ENCODE measurements around the gene KLF9. TPM values are rescaled to one million over a fixed set of nuclear protein-coding genes. Genes with fewer than 3 reads are reported as not detected.

The KLF9 gene
- total RNA-seq, 1 experiment from 2014 or later, result 0.26 TPM

DNA sequence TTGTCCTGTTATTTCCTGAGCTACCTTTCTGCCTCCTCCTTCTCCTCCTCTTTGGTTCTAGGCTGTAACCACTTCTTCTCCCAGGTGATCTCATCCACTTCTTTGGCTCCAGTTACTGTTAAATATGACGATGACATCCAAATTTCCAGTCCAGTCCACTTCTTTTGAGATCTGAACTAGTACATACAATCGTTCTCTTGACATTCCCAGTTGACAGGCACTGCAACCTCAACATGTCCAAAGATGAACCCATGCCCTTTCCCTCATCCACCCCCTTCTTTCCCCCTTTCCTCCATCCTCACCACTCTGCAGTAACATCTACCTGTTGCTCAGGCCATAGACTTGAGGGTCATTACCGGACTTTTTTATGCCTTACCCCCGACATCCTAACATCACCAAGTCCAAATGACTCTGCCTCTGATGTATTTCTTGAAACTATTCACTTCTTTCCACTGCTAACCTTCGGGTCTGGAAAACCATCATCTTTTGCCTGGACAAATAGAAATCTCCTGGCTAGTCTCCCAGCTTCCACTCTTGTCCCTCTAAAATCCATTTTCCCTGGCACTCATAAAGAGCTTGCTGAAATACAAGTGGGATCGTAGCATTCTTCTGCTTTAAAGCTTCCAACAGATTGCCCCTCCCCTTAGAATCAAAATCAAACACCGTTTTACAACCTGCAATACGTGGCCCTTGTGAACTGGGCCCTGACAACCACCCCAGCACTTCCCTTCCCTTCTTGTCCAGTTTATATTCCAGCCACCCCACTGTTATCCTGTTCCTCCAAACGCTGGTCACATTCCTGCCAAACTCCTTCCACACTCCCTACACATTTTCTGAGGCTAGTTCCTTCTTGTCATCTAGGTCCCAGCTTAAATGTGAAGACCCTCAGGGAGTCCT, 31.5 kb downstream of the KLF9 start:
- no peaks in the 10 kb centered on the region for H3K4me1 ChIP-seq (ENCODE audit: insufficient read depth, low read length)
- H3K79me1 ChIP-seq (ENCODE audit: insufficient read depth, low read depth, low read length, poor library complexity, severe bottlenecking), result no peaks in the 10 kb centered on the region
- no peak overlapping the region for H2BK120ac ChIP-seq (ENCODE audit: low read depth, low read length, poor library complexity, severe bottlenecking)
- DNase-seq, result no peak
- no peaks in the 10 kb centered on the region for H4K20me1 ChIP-seq (ENCODE audit: control insufficient read depth, insufficient read depth, insufficient read length)
- H3K27me3 ChIP-seq (ENCODE audit: insufficient read depth, low read length), result no peaks in the 10 kb centered on the region
- no peak overlapping the region for H4K5ac ChIP-seq (ENCODE audit: insufficient read length, low read depth, low read length)
- H3T11ph ChIP-seq (ENCODE audit: low read length), result no peak overlapping the region
- H3K4me1 Mint-ChIP-seq, result peaks cover 5 to 10% of the 10 kb centered on the region in 2 experiments
- no peak overlapping the region for H2BK12ac ChIP-seq (ENCODE audit: insufficient read length, low read depth, low read length)
- no peaks in the 10 kb centered on the region for H3K9me3 Mint-ChIP-seq
- TF ChIP-seq, protein P1, sequence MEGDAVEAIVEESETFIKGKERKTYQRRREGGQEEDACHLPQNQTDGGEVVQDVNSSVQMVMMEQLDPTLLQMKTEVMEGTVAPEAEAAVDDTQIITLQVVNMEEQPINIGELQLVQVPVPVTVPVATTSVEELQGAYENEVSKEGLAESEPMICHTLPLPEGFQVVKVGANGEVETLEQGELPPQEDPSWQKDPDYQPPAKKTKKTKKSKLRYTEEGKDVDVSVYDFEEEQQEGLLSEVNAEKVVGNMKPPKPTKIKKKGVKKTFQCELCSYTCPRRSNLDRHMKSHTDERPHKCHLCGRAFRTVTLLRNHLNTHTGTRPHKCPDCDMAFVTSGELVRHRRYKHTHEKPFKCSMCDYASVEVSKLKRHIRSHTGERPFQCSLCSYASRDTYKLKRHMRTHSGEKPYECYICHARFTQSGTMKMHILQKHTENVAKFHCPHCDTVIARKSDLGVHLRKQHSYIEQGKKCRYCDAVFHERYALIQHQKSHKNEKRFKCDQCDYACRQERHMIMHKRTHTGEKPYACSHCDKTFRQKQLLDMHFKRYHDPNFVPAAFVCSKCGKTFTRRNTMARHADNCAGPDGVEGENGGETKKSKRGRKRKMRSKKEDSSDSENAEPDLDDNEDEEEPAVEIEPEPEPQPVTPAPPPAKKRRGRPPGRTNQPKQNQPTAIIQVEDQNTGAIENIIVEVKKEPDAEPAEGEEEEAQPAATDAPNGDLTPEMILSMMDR (conservative IDR thresholded peaks at IDR 0.05), result no peak
- no peak overlapping the region for H2AFZ ChIP-seq (ENCODE audit: low read length)
- H3K4me2 ChIP-seq (ENCODE audit: insufficient read depth, insufficient read length, low read length), result no peak overlapping the region
- no peak overlapping the region for H3K14ac ChIP-seq (ENCODE audit: insufficient read depth, low read length)
- no peaks in the 10 kb centered on the region for H3K9me3 ChIP-seq (ENCODE audit: control insufficient read depth, low read depth, low read length)
- H3K9ac ChIP-seq (ENCODE audit: extremely low read depth, insufficient read length, low read length), result no peak overlapping the region
- H3K79me2 ChIP-seq (ENCODE audit: insufficient read depth, low read length), result no peaks in the 10 kb centered on the region
- H3K23ac ChIP-seq (ENCODE audit: insufficient read length, low read depth, low read length), result no peak overlapping the region
- H3K36me3 Mint-ChIP-seq (ENCODE audit: insufficient read depth in 1 of 3, low read depth in 3 of 3), result no peaks in the 10 kb centered on the region
- no peak overlapping the region for H3K56ac ChIP-seq (ENCODE audit: insufficient read length, low read depth, low read length)
- no peak overlapping the region for H2AK5ac ChIP-seq (ENCODE audit: insufficient read length, low read length)
- H2BK5ac ChIP-seq (ENCODE audit: insufficient read length, low read length), result no peak overlapping the region
- H3K4ac ChIP-seq (ENCODE audit: low read depth, low read length), result no peak overlapping the region
- no peak overlapping the region for H4K8ac ChIP-seq (replicated peaks; ENCODE audit: insufficient read length, low read depth, low read length)
- no peak overlapping the region for H2BK20ac ChIP-seq (ENCODE audit: low read depth, low read length, poor library complexity, severe bottlenecking)
- no peak overlapping the region for H2BK15ac ChIP-seq (ENCODE audit: low read depth, low read length)
- H3K27me3 Mint-ChIP-seq (ENCODE audit: low read depth), result no peaks in the 10 kb centered on the region; the same call in 1 of the 2 replicates
- H3K18ac ChIP-seq (ENCODE audit: insufficient read length, low read depth, low read length), result no peak overlapping the region
- H3K27ac Mint-ChIP-seq, result no peak overlapping the region
- H3K27ac ChIP-seq (ENCODE audit: insufficient read length, low read depth, low read length), result no peak overlapping the region
- WGBS (ENCODE audit: extremely low coverage, insufficient read length, low lambda C conversion rate), result no CpG with 5 or more reads among the region's 9 CpGs
- H3K4me3 Mint-ChIP-seq, result no peak overlapping the region
- no peaks in the 10 kb centered on the region for H3K23me2 ChIP-seq (ENCODE audit: insufficient read length, low read depth, low read length, poor library complexity, severe bottlenecking)
- no peak overlapping the region for H4K91ac ChIP-seq (ENCODE audit: insufficient read length, low read depth, low read length)

All from H9 (cell line).